ENCODE measurements around the gene SLC25A29. TPM values are rescaled to one million over a fixed set of nuclear protein-coding genes. Genes with fewer than 3 reads are reported as not detected.
"Not testable (repeated sequence)": the region's sequence is repeated elsewhere in the genome, so short reads cannot be mapped to it uniquely, and the experiment has no call there.

The SLC25A29 gene
- total and polyA plus RNA-seq, 7 donors: 3.0 to 40.4 (median 26.7) TPM

GRCh38 chr14:100314724-100315123 lies 8.5 kb upstream of the SLC25A29 start:
- Histone ChIP-seq H3K4me1 (peaks cover 0 to 12% (median 10%) of the 10 kb centered on the region in 4 donors), H3K4me3 (no peak overlapping the region), H3K36me3 (no peaks in the 10 kb centered on the region), H3K27ac (no peak overlapping the region), H3K9me3 (no peaks in the 10 kb centered on the region), H3K27me3 (peaks cover 5 to 15% (median 5%) of the 10 kb centered on the region in 3 donors)
- TF ChIP-seq EP300 (IDR thresholded peaks at IDR 0.05): no peak
- TF ChIP-seq CTCF (IDR thresholded peaks at IDR 0.05): no peak
- no peak for TF ChIP-seq POLR2AphosphoS5 (IDR thresholded peaks at IDR 0.05)
- TF ChIP-seq POLR2A (IDR thresholded peaks at IDR 0.05): no peak
- intact Hi-C loops (cut with DNase I): no loop called here
- DNase-seq: no peak
- 39 to 82% methylated on average over 6 of the region's 6 CpGs for WGBS, 2 donors

GRCh38 chr14:100313464-100314230 lies 7.4 kb upstream of the SLC25A29 start:
- WGBS, 2 donors: 68 to 87% methylated on average over 26 of the region's 26 CpGs
- Histone ChIP-seq H3K9me3 (no peaks in the 10 kb centered on the region), H3K27me3 (peaks cover 5 to 15% (median 5%) of the 10 kb centered on the region in 3 donors), H3K27ac (no peak overlapping the region), H3K36me3 (no peaks in the 10 kb centered on the region), H3K4me1 (peaks cover 0 to 12% (median 10%) of the 10 kb centered on the region in 4 donors), H3K4me3 (no peak overlapping the region)
- intact Hi-C loops (cut with DNase I): no loop called here
- no peak for DNase-seq
- TF ChIP-seq EP300 (IDR thresholded peaks at IDR 0.05): no peak
- TF ChIP-seq POLR2A (IDR thresholded peaks at IDR 0.05): no peak
- TF ChIP-seq POLR2AphosphoS5 (IDR thresholded peaks at IDR 0.05): no peak
- TF ChIP-seq CTCF (IDR thresholded peaks at IDR 0.05): no peak

GRCh38 chr14:100312877-100313400 lies 6.7 kb upstream of the SLC25A29 start:
- no peak for DNase-seq
- TF ChIP-seq EP300 (IDR thresholded peaks at IDR 0.05): no peak
- no peak for TF ChIP-seq POLR2A (IDR thresholded peaks at IDR 0.05)
- no peak for TF ChIP-seq CTCF (IDR thresholded peaks at IDR 0.05)
- no peak for TF ChIP-seq POLR2AphosphoS5 (IDR thresholded peaks at IDR 0.05)
- intact Hi-C loops (cut with DNase I): no loop called here

GRCh38 chr14:100312110-100312876 lies 6.0 kb upstream of the SLC25A29 start:
- H3K27ac ChIP-seq; intact Hi-C loops (cut with DNase I); DNase-seq; H3K9me3 ChIP-seq; H3K36me3 ChIP-seq; H3K4me3 ChIP-seq: not testable (repeated sequence)
- Histone ChIP-seq H3K4me1 (peaks cover 0 to 11% (median 7%) of the 10 kb centered on the region in 4 donors), H3K27me3 (peaks cover 5 to 15% (median 5%) of the 10 kb centered on the region in 3 donors)
- 11 to 19% methylated on average over 18 of the region's 18 CpGs for WGBS, 2 donors

More at GRCh38 chr14:100312877-100313400, 6.7 kb upstream of the SLC25A29 start:
- no peaks in the 10 kb centered on the region for H3K9me3 ChIP-seq
- peaks cover 0 to 11% (median 5%) of the 10 kb centered on the region in 4 donors for H3K4me1 ChIP-seq
- 47 to 63% methylated on average over 10 of the region's 10 CpGs for WGBS, 2 donors
- H3K36me3 ChIP-seq: no peaks in the 10 kb centered on the region
- no peak overlapping the region for H3K4me3 ChIP-seq
- no peak overlapping the region for H3K27ac ChIP-seq
- H3K27me3 ChIP-seq: peaks cover 5 to 15% (median 5%) of the 10 kb centered on the region in 3 donors

Measured in sigmoid colon (tissue), 7 donors.